ENCODE measurements around the gene GTF2I. TPM values are rescaled to one million over a fixed set of nuclear protein-coding genes. Genes with fewer than 3 reads are reported as not detected.

GTF2I gene
- total RNA-seq, 1 donor from 2014 or later, result 168 TPM

- Mint-ChIP-seq H3K36me3 (ENCODE audit: low read depth, unreplicated experiment) (peaks cover 27% of the 10 kb centered on the region), H3K4me1 (ENCODE audit: low read depth, unreplicated experiment) (no peaks in the 10 kb centered on the region), H3K9me3 (ENCODE audit: unreplicated experiment) (no peaks in the 10 kb centered on the region), H3K27me3 (ENCODE audit: low read depth, unreplicated experiment) (no peaks in the 10 kb centered on the region), H3K27ac (ENCODE audit: unreplicated experiment) (no peak overlapping the region), H3K4me3 (ENCODE audit: unreplicated experiment) (no peak overlapping the region)
- H3K4me3 ChIP-seq (ENCODE audit: insufficient read depth, low read depth, low read length), result no peak overlapping the region
- DNase-seq (ENCODE audit: low read depth), result no peak
- peaks cover 22% of the 10 kb centered on the region for H3K79me2 ChIP-seq (ENCODE audit: insufficient read depth, low read length)
- no peak overlapping the region for H3K4me2 ChIP-seq (ENCODE audit: low read length)
- no peak overlapping the region for H3K9ac ChIP-seq (ENCODE audit: low read length)
- H3K27me3 ChIP-seq (ENCODE audit: insufficient read depth, low read length), result no peaks in the 10 kb centered on the region
- peaks cover 26% of the 10 kb centered on the region for H4K20me1 ChIP-seq (ENCODE audit: insufficient read depth, low read length)
- H3K27ac ChIP-seq (ENCODE audit: low read depth, low read length), result no peak overlapping the region
- no peaks in the 10 kb centered on the region for H3K9me3 ChIP-seq (ENCODE audit: insufficient read depth, low read depth, low read length)
- H2AFZ ChIP-seq (ENCODE audit: low read depth, low read length), result no peak overlapping the region
- FAIRE-seq, result no peak
- H3K36me3 ChIP-seq (ENCODE audit: insufficient read depth, low read length), result peaks cover 62% of the 10 kb centered on the region
- no peaks in the 10 kb centered on the region for H3K4me1 ChIP-seq (ENCODE audit: insufficient read depth, low read length)
- no peak for TF ChIP-seq EZH2 (IDR thresholded peaks at IDR 0.05; ENCODE audit: insufficient read depth, low read length)
- no peak for TF ChIP-seq CTCF (IDR thresholded peaks at IDR 0.05; ENCODE audit: insufficient read depth, low read depth, low read length)
Observed at GRCh38 chr7:74707238-74707637, 49.7 kb downstream of the GTF2I start.

GRCh38 chr7:74708569-74709275, 51.2 kb downstream of the GTF2I start:
- DNase-seq (ENCODE audit: low read depth), result no peak
- no peaks in the 10 kb centered on the region for H3K27me3 ChIP-seq (ENCODE audit: insufficient read depth, low read length)
- H3K9me3 ChIP-seq (ENCODE audit: insufficient read depth, low read depth, low read length), result no peaks in the 10 kb centered on the region
- H3K4me2 ChIP-seq (ENCODE audit: low read length), result no peak overlapping the region
- Mint-ChIP-seq H3K9me3 (ENCODE audit: unreplicated experiment) (no peaks in the 10 kb centered on the region), H3K4me1 (ENCODE audit: low read depth, unreplicated experiment) (no peaks in the 10 kb centered on the region), H3K27ac (ENCODE audit: unreplicated experiment) (no peak overlapping the region), H3K27me3 (ENCODE audit: low read depth, unreplicated experiment) (no peaks in the 10 kb centered on the region), H3K36me3 (ENCODE audit: low read depth, unreplicated experiment) (peaks cover 38% of the 10 kb centered on the region), H3K4me3 (ENCODE audit: unreplicated experiment) (no peak overlapping the region)
- no peak overlapping the region for H3K9ac ChIP-seq (ENCODE audit: low read length)
- peaks cover 68% of the 10 kb centered on the region for H3K36me3 ChIP-seq (ENCODE audit: insufficient read depth, low read length)
- H3K4me1 ChIP-seq (ENCODE audit: insufficient read depth, low read length), result no peaks in the 10 kb centered on the region
- TF ChIP-seq CTCF (IDR thresholded peaks at IDR 0.05; ENCODE audit: insufficient read depth, low read depth, low read length) (no peak), EZH2 (IDR thresholded peaks at IDR 0.05; ENCODE audit: insufficient read depth, low read length) (no peak)
- no peak overlapping the region for H3K4me3 ChIP-seq (ENCODE audit: insufficient read depth, low read depth, low read length)
- FAIRE-seq, result no peak
- no peak overlapping the region for H2AFZ ChIP-seq (ENCODE audit: low read depth, low read length)
- no peak overlapping the region for H3K27ac ChIP-seq (ENCODE audit: low read depth, low read length)
- peaks cover 22% of the 10 kb centered on the region for H3K79me2 ChIP-seq (ENCODE audit: insufficient read depth, low read length)
- H4K20me1 ChIP-seq (ENCODE audit: insufficient read depth, low read length), result peaks cover 22% of the 10 kb centered on the region
